ENCODE data around the gene RNF41.
"Not testable (repeated sequence)": the region's sequence is repeated elsewhere in the genome, so short reads cannot be mapped to it uniquely, and the experiment has no call there.

The RNF41 gene

GRCh38 chr12:56208006-56208405, 13.7 kb downstream of the RNF41 start:
- peak; percentile 77 for DNase-seq (ENCODE audit: low spot score)

GRCh38 chr12:56206452-56207166, 15.1 kb downstream of the RNF41 start:
- no peak for DNase-seq (ENCODE audit: low spot score)

- DNase-seq (ENCODE audit: low spot score), result no peak
These were observed 16.3 kb downstream of the RNF41 start for GRCh38 chr12:56205445-56205844.

GRCh38 chr12:56204275-56204674, 17.4 kb downstream of the RNF41 start:
- no peak for DNase-seq (ENCODE audit: low spot score)

- DNase-seq (ENCODE audit: low spot score), result no peak
These were observed 18.9 kb downstream of the RNF41 start for GRCh38 chr12:56202838-56203237.

- DNase-seq (ENCODE audit: low spot score), result no peak
These were observed 19.4 kb downstream of the RNF41 start for GRCh38 chr12:56202366-56202765.

- DNase-seq (ENCODE audit: low spot score), result no peak
These were observed 22.9 kb downstream of the RNF41 start for GRCh38 chr12:56198836-56199235.

GRCh38 chr12:56197921-56198635, 23.6 kb downstream of the RNF41 start:
- no peak for DNase-seq (ENCODE audit: low spot score)

- DNase-seq (ENCODE audit: low spot score), result not testable (repeated sequence)
These were observed 24.7 kb downstream of the RNF41 start for GRCh38 chr12:56196818-56197550.

GRCh38 chr12:56193025-56193578, 28.6 kb downstream of the RNF41 start:
- peak; percentile 74 for DNase-seq (ENCODE audit: low spot score)

GRCh38 chr12:56192582-56192981, 29.1 kb downstream of the RNF41 start:
- no peak for DNase-seq (ENCODE audit: low spot score)

GRCh38 chr12:56190695-56191155, 31.0 kb downstream of the RNF41 start:
- DNase-seq (ENCODE audit: low spot score), result no peak

GRCh38 chr12:56189918-56190694, 31.6 kb downstream of the RNF41 start:
- DNase-seq (ENCODE audit: low spot score), result peak; percentile 63

- DNase-seq (ENCODE audit: low spot score), result peak; percentile 94
These were observed 32.4 kb downstream of the RNF41 start, which contains the start of gene SMARCC2 for GRCh38 chr12:56189099-56189917. TSS of gene SMARCC2 (minus strand) at chr12:56189483. CDS start at chr12:56189461, 22 bp downstream.

GRCh38 chr12:56188778-56189098, 33.0 kb downstream of the RNF41 start:
- no peak for DNase-seq (ENCODE audit: low spot score)

GRCh38 chr12:56188131-56188777, 33.5 kb downstream of the RNF41 start:
- no peak for DNase-seq (ENCODE audit: low spot score)

GRCh38 chr12:56186957-56187356, 34.8 kb downstream of the RNF41 start:
- DNase-seq (ENCODE audit: low spot score), result no peak

GRCh38 chr12:56178347-56178746, 43.4 kb downstream of the RNF41 start:
- DNase-seq (ENCODE audit: low spot score), result no peak

GRCh38 chr12:56172839-56173238, 48.9 kb downstream of the RNF41 start:
- DNase-seq (ENCODE audit: low spot score), result no peak

GRCh38 chr12:56169229-56169759, 52.4 kb downstream of the RNF41 start:
- no peak for DNase-seq (ENCODE audit: low spot score)

Data from germinal center (tissue), 1 donor.